Stimulated activated CD8-positive, alpha-beta memory T cell treated with anti-CD3 and anti-CD28 coated beads, Interleukin-12 subunit alpha, Interleukin-12 subunit beta, amount 100 ng/mL, for 4 hours (primary cell): Measurements from ENCODE around the gene EMC1.
"Not testable (repeated sequence)": the region's sequence is repeated elsewhere in the genome, so short reads cannot be mapped to it uniquely, and the experiment has no call there.

Experiments
- DNase-seq: peaks from one replicate; pipeline ENCODE4 v3.0.0-alpha.2; 2020; ENCODE audit warnings: low read depth

EMC1 gene

GRCh38 chr1:19251305-19252196, at the start of gene EMC1, which contains the start of gene MRTO4:
EMC1 (minus strand) TSS chr1:19251524; CDS start chr1:19251509, 15 bp downstream.
MRTO4 (plus strand) TSS chr1:19251805; CDS start chr1:19251836, 31 bp downstream.
- peak; percentile 88 for DNase-seq

- no peak for DNase-seq
These were observed 48.9 kb upstream of the EMC1 start for GRCh38 chr1:19300211-19300610.

- DNase-seq: no peak
These were observed 43.3 kb upstream of the EMC1 start for GRCh38 chr1:19294638-19295037.

- DNase-seq: no peak
These were observed 37.9 kb upstream of the EMC1 start for GRCh38 chr1:19289244-19289643.

- peak; percentile 23 for DNase-seq
These were observed 37.3 kb upstream of the EMC1 start, which contains the start of gene AKR7A3 for GRCh38 chr1:19288324-19289241. AKR7A3 (minus strand) TSS chr1:19288770; CDS start chr1:19288709, 61 bp downstream.

GRCh38 chr1:19287436-19288185, 36.3 kb upstream of the EMC1 start:
- no peak for DNase-seq

- DNase-seq: not testable (repeated sequence)
These were observed 34.5 kb upstream of the EMC1 start for GRCh38 chr1:19285807-19286206.

GRCh38 chr1:19285366-19285765, 34.0 kb upstream of the EMC1 start:
- not testable (repeated sequence) for DNase-seq

GRCh38 chr1:19284881-19285280, 33.6 kb upstream of the EMC1 start:
- no peak for DNase-seq

- DNase-seq: no peak
These were observed 32.6 kb upstream of the EMC1 start for GRCh38 chr1:19283891-19284290.

- DNase-seq: no peak
These were observed 23.3 kb upstream of the EMC1 start for GRCh38 chr1:19274636-19275035.

GRCh38 chr1:19273844-19274531, 22.7 kb upstream of the EMC1 start:
- DNase-seq: not testable (repeated sequence)

- DNase-seq: no peak
These were observed 22.0 kb upstream of the EMC1 start for GRCh38 chr1:19273106-19273843.

GRCh38 chr1:19272064-19272463, 20.7 kb upstream of the EMC1 start:
- DNase-seq: no peak

GRCh38 chr1:19270343-19270730, 19.0 kb upstream of the EMC1 start:
- DNase-seq: not testable (repeated sequence)

- DNase-seq: not testable (repeated sequence)
These were observed 18.4 kb upstream of the EMC1 start for GRCh38 chr1:19269427-19270342.

GRCh38 chr1:19268445-19268844, 17.1 kb upstream of the EMC1 start:
- no peak for DNase-seq

GRCh38 chr1:19262744-19263143, 11.4 kb upstream of the EMC1 start:
- no peak for DNase-seq

GRCh38 chr1:19262047-19262446, 10.7 kb upstream of the EMC1 start:
- DNase-seq: no peak
